WERI-Rb-1 (cell line): ENCODE data around the gene UCP2.

ENCODE experiments used
- DNase-seq: peaks from one replicate; pipeline ENCODE4 v3.0.0-alpha.2; 2020
- H3K27ac ChIP-seq: fragments of 250-450 bp; sonication (Bioruptor Pico); 2 replicates; pipeline ENCODE4 v1.5.1; 2020; ENCODE audit warnings: mild to moderate bottlenecking, moderate library complexity
- H3K27me3 ChIP-seq: fragments of 250-450 bp; sonication (Bioruptor Pico); 2 replicates; pipeline ENCODE4 v1.5.1; 2021; ENCODE audit warnings: mild to moderate bottlenecking, low read depth, moderate library complexity; ENCODE audit not compliant: insufficient read depth, severe bottlenecking
- H3K36me3 ChIP-seq: fragments of 250-450 bp; sonication (Bioruptor Pico); 2 replicates; pipeline ENCODE4 v1.5.1; 2020; ENCODE audit warnings: mild to moderate bottlenecking, moderate library complexity
- H3K4me3 ChIP-seq: 2 replicates; pipeline ENCODE4 v1.5.1; 2011; ENCODE audit warnings: low read depth, mild to moderate bottlenecking, control low read depth, low read length
- H3K9me3 ChIP-seq: fragments of 250-450 bp; sonication (Bioruptor Pico); 2 replicates; pipeline ENCODE4 v1.5.1; 2021; ENCODE audit warnings: mild to moderate bottlenecking, moderate library complexity; ENCODE audit not compliant: severe bottlenecking
- CTCF ChIP-seq: IDR thresholded peaks from 2 replicates; pipeline ENCODE4 v1.5.1; 2011; ENCODE audit warnings: low read depth, mild to moderate bottlenecking, control low read depth, inconsistent platforms, low read length

UCP2 gene

GRCh38 chr11:74022546-74022945 is 39.9 kb upstream of the UCP2 start:
- Histone ChIP-seq H3K27me3 (no peaks in the 10 kb centered on the region), H3K27ac (no peak overlapping the region), H3K4me3 (no peak overlapping the region), H3K36me3 (peaks cover 16% of the 10 kb centered on the region), H3K9me3 (no peaks in the 10 kb centered on the region)
- TF ChIP-seq CTCF, result no peak
- no peak for DNase-seq

GRCh38 chr11:74021998-74022397 is 39.4 kb upstream of the UCP2 start:
- no peak for DNase-seq
- TF ChIP-seq CTCF, result no peak
- H3K4me3 ChIP-seq, result no peak overlapping the region
- peaks cover 21% of the 10 kb centered on the region for H3K36me3 ChIP-seq
- no peaks in the 10 kb centered on the region for H3K9me3 ChIP-seq
- no peaks in the 10 kb centered on the region for H3K27me3 ChIP-seq
- no peak overlapping the region for H3K27ac ChIP-seq

GRCh38 chr11:74020539-74020938 is 37.9 kb upstream of the UCP2 start:
- Histone ChIP-seq H3K9me3 (no peaks in the 10 kb centered on the region), H3K27me3 (no peaks in the 10 kb centered on the region), H3K4me3 (no peak overlapping the region), H3K36me3 (peaks cover 31% of the 10 kb centered on the region), H3K27ac (no peak overlapping the region)
- no peak for DNase-seq
- TF ChIP-seq CTCF, result no peak

GRCh38 chr11:74019860-74020259 is 37.2 kb upstream of the UCP2 start:
- no peak for DNase-seq
- Histone ChIP-seq H3K27me3 (no peaks in the 10 kb centered on the region), H3K27ac (no peak overlapping the region), H3K4me3 (no peak overlapping the region), H3K9me3 (no peaks in the 10 kb centered on the region), H3K36me3 (peaks cover 32% of the 10 kb centered on the region)
- TF ChIP-seq CTCF, result no peak

- H3K9me3 ChIP-seq, result no peaks in the 10 kb centered on the region
- H3K4me3 ChIP-seq, result no peak overlapping the region
- H3K36me3 ChIP-seq, result peaks cover 35% of the 10 kb centered on the region
- no peak for DNase-seq
- no peak for TF ChIP-seq CTCF
- H3K27me3 ChIP-seq, result no peaks in the 10 kb centered on the region
- H3K27ac ChIP-seq, result no peak overlapping the region
These were observed 36.6 kb upstream of the UCP2 start for GRCh38 chr11:74019104-74019738.
